A204.1 (cell line): ENCODE data around the gene ADAM29.
"Not testable (repeated sequence)": the region's sequence is repeated elsewhere in the genome, so short reads cannot be mapped to it uniquely, and the experiment has no call there.

Experiments used
- FAIRE-seq: peaks from 2 replicates; lab custom pipeline; 2012; peaks lifted over from hg19 to GRCh38; lab: Jason Lieb, UNC

Gene ADAM29

GRCh38 chr4:174948826-174949225 lies 30.7 kb downstream of the ADAM29 start:
- FAIRE-seq, result no peak

DNA sequence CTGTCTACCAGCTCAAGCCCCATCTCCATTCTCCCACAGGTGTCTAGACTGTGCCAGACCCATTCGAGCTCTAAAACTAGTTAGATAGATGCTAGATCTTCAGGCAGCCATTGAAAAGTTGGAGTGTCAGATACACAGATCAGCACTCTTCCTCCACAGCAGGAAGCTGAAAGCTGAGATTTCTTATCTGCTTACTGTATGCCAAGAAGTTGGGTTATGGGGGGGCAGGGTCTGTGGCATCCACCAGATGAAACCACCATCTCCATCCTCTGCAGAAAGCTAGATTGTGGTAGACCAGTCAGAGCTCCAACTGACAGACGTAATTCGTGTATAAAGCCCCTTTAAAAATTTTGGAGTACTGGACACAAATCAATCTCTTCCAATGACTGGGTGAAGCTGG lies 54.8 kb downstream of the ADAM29 start:
- FAIRE-seq, result no peak

DNA sequence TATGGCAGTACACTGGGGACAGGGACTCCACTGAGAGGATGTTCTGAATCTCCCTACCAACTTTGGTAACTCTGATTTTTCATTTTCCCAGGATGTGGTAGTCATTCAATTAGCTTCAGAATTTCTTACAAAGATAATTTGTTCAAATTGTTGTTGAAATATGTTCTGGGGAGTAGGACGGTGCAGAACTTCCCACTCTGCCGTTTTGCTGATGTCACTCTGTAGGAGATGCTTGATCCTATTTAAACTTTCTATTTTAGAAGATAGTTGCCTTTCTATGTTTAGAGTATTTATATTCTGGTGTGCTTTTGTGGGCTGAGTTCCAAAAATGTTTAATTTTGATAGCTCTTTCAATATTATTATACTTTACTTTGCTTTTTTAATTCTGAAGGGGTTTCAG lies 55.2 kb downstream of the ADAM29 start:
- FAIRE-seq, result no peak

DNA sequence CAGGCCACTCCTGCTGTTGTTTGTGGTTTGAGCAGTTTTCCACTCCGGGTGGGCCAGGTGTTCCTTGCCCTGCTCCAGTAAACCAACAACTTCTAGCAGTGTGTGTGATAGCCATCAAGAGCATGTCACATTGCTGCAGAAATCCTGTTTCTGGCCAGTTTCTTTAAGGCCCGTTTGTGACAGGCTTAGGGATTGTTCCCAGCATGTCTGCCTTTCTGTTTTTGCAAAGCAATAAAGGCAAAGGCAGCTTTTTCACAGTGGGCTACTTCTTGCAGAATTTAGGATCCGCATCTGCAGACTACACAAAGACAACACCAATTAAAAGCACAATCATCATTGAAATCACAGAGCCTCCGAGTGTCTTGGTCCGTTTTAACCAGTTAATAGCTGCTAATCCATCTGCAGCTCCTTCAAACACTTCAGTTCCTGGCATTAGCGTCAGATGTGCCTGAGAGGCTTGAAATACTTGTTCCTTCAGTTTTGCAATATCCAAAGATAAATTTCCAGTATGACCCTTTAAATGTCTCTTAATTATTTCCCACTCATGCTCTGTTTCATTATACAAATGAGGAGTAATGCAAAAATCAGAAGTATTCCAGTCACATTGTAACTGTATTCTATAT lies 65.1 kb downstream of the ADAM29 start:
- no peak for FAIRE-seq

- not testable (repeated sequence) for FAIRE-seq
Observed at GRCh38 chr4:174983870-174984269, 65.7 kb downstream of the ADAM29 start.

GRCh38 chr4:174989791-174990190 lies 71.6 kb downstream of the ADAM29 start:
- no peak for FAIRE-seq

GRCh38 chr4:174993916-174994315 lies 75.8 kb downstream of the ADAM29 start:
- FAIRE-seq, result no peak

- no peak for FAIRE-seq
Observed at GRCh38 chr4:174996079-174996478, 77.9 kb downstream of the ADAM29 start.

GRCh38 chr4:174999407-174999806 lies 81.2 kb downstream of the ADAM29 start:
- no peak for FAIRE-seq

- FAIRE-seq, result no peak
Observed at GRCh38 chr4:175017751-175018150, 99.6 kb downstream of the ADAM29 start.

- FAIRE-seq, result not testable (repeated sequence)
Observed at GRCh38 chr4:175019447-175019846, 101.3 kb downstream of the ADAM29 start.
